GM12801 (cell line): Measurements from ENCODE around the gene PTPN22.

Source experiments
- TF ChIP-seq, protein P1 (sequence below): IDR thresholded peaks from one replicate; pipeline ENCODE4 v1.5.1; 2011; ENCODE audit warnings: control low read depth; ENCODE audit not compliant: insufficient read length; ENCODE audit errors: extremely low read depth

PTPN22 gene

DNA sequence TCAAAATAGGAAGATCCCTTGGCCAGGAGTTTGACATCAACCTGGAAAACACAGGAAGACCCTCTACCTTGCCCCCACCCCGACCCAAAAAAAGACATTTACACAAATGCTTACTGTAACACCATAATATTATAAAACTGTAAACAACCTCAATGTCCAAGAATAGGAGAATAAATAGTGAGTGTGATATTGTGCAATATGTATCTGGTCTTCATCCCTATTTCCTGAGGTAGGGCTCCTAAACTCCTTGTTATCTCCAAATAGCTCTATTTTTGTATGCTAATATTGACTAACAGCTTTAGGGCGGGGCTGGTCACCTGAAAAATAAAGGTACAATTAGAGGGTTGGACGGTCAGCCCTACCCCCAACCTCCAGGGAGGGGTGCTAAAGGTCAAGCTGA is 82.7 kb downstream of the PTPN22 start:
- TF ChIP-seq, protein P1, sequence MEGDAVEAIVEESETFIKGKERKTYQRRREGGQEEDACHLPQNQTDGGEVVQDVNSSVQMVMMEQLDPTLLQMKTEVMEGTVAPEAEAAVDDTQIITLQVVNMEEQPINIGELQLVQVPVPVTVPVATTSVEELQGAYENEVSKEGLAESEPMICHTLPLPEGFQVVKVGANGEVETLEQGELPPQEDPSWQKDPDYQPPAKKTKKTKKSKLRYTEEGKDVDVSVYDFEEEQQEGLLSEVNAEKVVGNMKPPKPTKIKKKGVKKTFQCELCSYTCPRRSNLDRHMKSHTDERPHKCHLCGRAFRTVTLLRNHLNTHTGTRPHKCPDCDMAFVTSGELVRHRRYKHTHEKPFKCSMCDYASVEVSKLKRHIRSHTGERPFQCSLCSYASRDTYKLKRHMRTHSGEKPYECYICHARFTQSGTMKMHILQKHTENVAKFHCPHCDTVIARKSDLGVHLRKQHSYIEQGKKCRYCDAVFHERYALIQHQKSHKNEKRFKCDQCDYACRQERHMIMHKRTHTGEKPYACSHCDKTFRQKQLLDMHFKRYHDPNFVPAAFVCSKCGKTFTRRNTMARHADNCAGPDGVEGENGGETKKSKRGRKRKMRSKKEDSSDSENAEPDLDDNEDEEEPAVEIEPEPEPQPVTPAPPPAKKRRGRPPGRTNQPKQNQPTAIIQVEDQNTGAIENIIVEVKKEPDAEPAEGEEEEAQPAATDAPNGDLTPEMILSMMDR = no peak

DNA sequence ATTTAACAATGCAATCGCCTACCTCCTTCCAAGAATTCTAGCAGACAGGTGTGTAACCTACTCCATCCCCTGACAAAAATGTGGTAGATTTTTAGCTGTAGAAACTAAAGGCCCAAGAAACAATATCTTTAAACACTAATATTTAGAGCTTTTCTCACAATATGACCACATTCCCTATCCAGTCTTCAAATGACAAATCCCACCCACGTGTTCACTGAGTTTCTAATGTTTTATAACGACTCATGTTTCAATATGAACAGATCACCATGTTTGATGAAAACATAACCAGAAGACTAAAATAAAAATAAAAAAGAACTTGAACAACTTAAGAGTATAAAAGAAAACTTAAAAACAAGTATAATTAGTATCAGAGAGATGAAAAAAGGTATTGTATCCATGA is 83.8 kb downstream of the PTPN22 start:
- TF ChIP-seq, protein P1 = no peak

DNA sequence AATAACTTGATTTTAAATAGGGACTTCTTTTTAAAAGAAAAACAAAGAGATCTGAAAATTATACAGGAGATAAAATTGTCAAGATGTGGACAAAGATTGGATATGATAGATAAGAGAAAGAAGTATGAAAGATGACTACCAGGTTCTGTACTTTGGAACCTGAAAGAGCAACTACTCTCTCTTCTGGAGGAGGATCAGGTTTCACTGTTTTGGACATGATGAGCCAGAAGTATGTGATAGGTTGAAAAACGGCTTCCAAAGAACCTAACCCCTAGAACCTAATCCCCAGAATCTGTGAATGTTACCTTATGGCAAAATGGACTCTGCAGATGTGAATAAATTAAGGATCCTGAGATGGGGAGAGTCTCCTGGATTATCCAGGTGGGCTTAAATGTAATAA is 85.4 kb downstream of the PTPN22 start:
- TF ChIP-seq, protein P1 = no peak

DNA sequence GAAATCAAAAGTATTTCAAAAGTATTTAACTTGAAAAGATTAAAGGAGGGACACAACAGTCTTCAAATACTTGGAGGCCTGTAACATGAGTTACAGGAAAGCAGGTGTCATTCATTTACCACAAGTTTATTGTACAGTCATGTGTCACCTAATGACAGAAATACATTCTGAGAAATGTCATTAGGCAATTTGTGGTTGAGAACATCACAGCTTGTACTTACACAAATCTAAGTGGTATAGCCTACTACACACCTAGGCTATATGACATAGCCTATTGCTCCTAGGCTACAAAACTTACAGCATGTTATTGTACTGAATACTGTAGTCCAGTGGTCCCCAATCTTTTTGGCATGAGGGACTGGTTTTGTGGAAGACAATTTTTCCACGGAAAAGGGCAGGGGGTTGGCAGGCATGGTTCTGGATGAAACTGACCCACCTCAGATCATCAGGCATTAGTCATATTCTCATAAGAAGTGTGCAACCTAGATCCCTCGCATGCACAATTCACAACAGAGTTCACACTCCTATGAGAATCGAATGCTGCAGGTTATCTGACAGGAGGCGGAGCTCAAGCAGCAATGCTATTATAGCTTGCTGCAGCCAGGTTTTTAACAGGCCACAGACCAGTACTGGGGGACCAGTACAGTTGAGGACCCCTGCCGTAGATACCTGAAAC is 87.3 kb downstream of the PTPN22 start:
- TF ChIP-seq, protein P1 = no peak

DNA sequence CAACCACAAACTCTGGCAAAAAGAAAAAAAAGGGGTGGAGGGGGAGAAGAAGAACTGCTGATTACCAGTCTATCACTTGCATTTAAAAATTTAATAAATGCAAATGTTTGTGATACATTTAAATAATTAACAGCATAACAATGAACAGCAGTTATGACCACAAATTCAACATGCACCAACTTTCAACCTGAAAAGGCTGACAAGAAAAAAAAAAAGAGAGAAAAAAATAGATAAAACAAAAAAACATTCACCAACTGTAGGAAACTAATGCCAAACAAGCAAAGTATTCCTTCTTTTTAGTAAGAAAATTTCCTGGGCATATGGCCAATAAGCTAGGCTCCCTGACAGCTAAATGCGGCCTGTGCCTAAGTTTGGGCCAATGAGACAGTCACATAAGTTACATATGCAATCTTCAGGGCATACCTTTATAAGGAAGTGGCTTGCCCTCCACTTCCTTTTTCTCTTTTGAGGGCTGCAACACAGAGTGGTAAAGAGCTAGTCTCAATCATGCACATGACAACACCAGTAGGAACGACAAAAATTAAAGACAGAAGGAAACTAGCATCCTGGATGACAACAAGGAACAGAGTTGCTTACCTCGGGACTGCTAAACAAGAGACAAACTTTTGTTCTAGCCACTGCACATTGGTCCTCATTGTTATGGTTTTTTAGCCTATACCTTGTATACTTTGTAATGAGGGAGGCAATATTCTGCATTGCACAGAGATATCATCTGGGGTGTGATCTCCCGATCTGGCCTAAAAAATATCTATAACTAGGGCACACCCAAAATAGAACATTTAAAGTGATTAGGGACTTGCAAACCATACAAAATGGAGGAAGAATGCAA is 88.0 kb downstream of the PTPN22 start:
- TF ChIP-seq, protein P1 = no peak

DNA sequence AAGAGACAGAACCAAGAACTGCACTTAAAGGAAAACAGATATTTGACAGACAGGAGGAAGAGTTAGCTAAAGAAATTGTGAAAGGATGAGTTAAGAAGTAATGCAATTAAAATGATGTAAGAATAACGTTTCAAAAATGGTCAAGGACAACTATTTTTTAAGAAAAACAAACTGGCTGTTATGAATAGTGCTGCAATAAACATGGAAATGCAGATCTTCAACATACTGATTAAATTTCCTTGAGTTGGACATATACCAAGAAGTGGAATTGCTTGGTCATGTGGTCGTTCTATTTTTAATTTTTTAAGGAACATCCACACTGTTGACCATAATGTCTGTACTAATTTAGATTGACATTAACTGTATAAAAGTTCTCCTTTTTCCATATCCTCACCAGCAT is 89.1 kb downstream of the PTPN22 start:
- TF ChIP-seq, protein P1 = no peak

DNA sequence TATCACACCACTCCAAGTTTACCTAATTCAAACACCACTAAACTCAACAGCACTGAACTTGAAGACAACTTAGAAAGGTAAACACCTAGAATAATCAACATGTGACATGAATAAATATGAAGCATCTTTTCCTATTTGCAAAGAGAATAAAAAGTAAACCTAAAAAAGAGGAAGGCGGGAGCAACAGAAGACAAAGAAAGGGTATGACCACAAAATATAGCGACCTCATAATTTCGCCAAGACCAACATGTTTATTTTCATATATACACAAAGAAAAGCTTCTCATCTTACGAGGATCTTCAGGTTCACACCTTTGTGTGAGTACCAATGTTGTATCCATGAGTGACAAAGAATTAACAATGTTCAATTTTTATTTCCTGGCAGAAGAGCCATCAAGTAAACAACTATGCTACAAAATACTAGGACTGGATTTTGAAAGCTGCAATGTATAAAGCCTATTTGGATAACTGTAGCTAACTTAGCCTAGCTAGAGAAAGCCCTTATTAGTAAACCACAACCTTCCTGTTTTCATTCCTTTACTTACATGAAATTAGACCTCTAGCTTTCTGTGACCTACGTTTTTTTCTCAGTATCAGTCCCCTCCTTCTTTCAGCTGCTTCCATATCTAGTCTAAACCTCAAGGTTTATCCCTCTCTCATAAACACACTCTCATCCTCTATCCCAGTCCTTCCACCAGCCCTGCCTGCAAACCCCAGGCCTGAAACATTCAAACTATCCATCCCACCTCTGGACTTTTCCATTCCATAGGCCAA is 91.0 kb downstream of the PTPN22 start:
- TF ChIP-seq, protein P1 = no peak
